ENCODE results near the gene TMEM38B.

GRCh38 chr9:105693435-105694189, 729 bp upstream of the TMEM38B start:
- TF ChIP-seq CTCF (IDR thresholded peaks at IDR 0.05; ENCODE audit: insufficient read depth, low read length) (no peak), GABPA (IDR thresholded peaks at IDR 0.05; ENCODE audit: low read depth) (no peak), REST (IDR thresholded peaks at IDR 0.05; ENCODE audit: insufficient replicate concordance, low read depth) (no peak), POLR2AphosphoS5 (IDR thresholded peaks at IDR 0.05; ENCODE audit: low read depth) (no peak), SPI1 (IDR thresholded peaks at IDR 0.05; ENCODE audit: borderline replicate concordance, low read depth) (peak; percentile 72)

All from HL-60 (cell line).